NT2/D1 (cell line): ENCODE measurements around the gene CHST8.

Source experiments
- DNase-seq: peaks from one replicate; pipeline ENCODE4 v3.0.0-alpha.2; 2011; ENCODE audit warnings: low read depth, low spot score
- H3K27me3 ChIP-seq: 2 replicates; pipeline ENCODE4 v1.6.0; 2011; ENCODE audit warnings: mild to moderate bottlenecking; ENCODE audit not compliant: insufficient read length, insufficient read depth
- H3K36me3 ChIP-seq: 2 replicates; pipeline ENCODE4 v1.6.1; 2011; ENCODE audit warnings: mild to moderate bottlenecking, low read length, mixed read lengths; ENCODE audit not compliant: insufficient read depth, insufficient read length
- H3K4me1 ChIP-seq: 2 replicates; pipeline ENCODE4 v1.5.1; 2011; ENCODE audit not compliant: insufficient read depth, insufficient read length
- H3K4me3 ChIP-seq: 2 replicates; pipeline ENCODE4 v1.5.1; 2011; ENCODE audit warnings: low read depth; ENCODE audit not compliant: insufficient read length
- H3K9ac ChIP-seq: 2 replicates; pipeline ENCODE4 v1.6.0; 2011; ENCODE audit warnings: low read depth; ENCODE audit not compliant: insufficient read length
- H3K9me3 ChIP-seq: 2 replicates; pipeline ENCODE4 v1.5.1; 2011; ENCODE audit warnings: mild to moderate bottlenecking, low read length; ENCODE audit not compliant: insufficient read depth
- SUZ12 ChIP-seq: IDR thresholded peaks from 2 replicates; pipeline ENCODE4 v1.6.1; 2011; ENCODE audit not compliant: insufficient read length, insufficient read depth; ENCODE audit errors: extremely low read depth
- YY1 ChIP-seq: IDR thresholded peaks from 2 replicates; pipeline ENCODE4 v1.6.1; 2011; ENCODE audit not compliant: insufficient read length, insufficient read depth
- ZNF274 ChIP-seq: IDR thresholded peaks from 2 replicates; pipeline ENCODE4 v1.6.1; 2011; ENCODE audit warnings: mild to moderate bottlenecking, low read depth, low read length

CHST8 gene

GRCh38 chr19:33803383-33803782 is 181.6 kb downstream of the CHST8 start:
- no peak for TF ChIP-seq ZNF274
- TF ChIP-seq YY1: no peak
- no peak for TF ChIP-seq SUZ12
- Histone ChIP-seq H3K9ac (no peak overlapping the region), H3K4me1 (peaks cover 8% of the 10 kb centered on the region), H3K9me3 (no peaks in the 10 kb centered on the region), H3K36me3 (peaks cover 87% of the 10 kb centered on the region), H3K27me3 (no peaks in the 10 kb centered on the region), H3K4me3 (no peak overlapping the region)
- no peak for DNase-seq

- TF ChIP-seq YY1 (no peak), ZNF274 (no peak)
- Histone ChIP-seq H3K4me3 (no peak overlapping the region), H3K36me3 (peaks cover 95% of the 10 kb centered on the region), H3K9me3 (no peaks in the 10 kb centered on the region), H3K27me3 (no peaks in the 10 kb centered on the region), H3K4me1 (peaks cover 8% of the 10 kb centered on the region), H3K9ac (no peak overlapping the region)
- DNase-seq: no peak
These were observed 182.5 kb downstream of the CHST8 start for GRCh38 chr19:33804021-33804799.

- Histone ChIP-seq H3K36me3 (peaks cover 95% of the 10 kb centered on the region), H3K27me3 (no peaks in the 10 kb centered on the region)
- no peak for TF ChIP-seq YY1
These were observed 183.6 kb downstream of the CHST8 start for GRCh38 chr19:33805313-33805712.

GRCh38 chr19:33805840-33806433 is 184.2 kb downstream of the CHST8 start:
- Histone ChIP-seq H3K4me3 (no peak overlapping the region), H3K9ac (no peak overlapping the region), H3K4me1 (peaks cover 8% of the 10 kb centered on the region), H3K9me3 (no peaks in the 10 kb centered on the region), H3K36me3 (peaks cover 94% of the 10 kb centered on the region), H3K27me3 (no peaks in the 10 kb centered on the region)
- TF ChIP-seq YY1 (no peak), ZNF274 (no peak), SUZ12 (no peak)
- no peak for DNase-seq

More at GRCh38 chr19:33805313-33805712, 183.6 kb downstream of the CHST8 start:
- Histone ChIP-seq H3K4me1 (peaks cover 8% of the 10 kb centered on the region), H3K9ac (no peak overlapping the region), H3K4me3 (no peak overlapping the region), H3K9me3 (no peaks in the 10 kb centered on the region)
- no peak for DNase-seq

- TF ChIP-seq YY1 (no peak), ZNF274 (no peak), SUZ12 (no peak)
- no peak for DNase-seq
- Histone ChIP-seq H3K9ac (no peak overlapping the region), H3K9me3 (no peaks in the 10 kb centered on the region), H3K36me3 (peaks cover 93% of the 10 kb centered on the region), H3K4me3 (no peak overlapping the region), H3K27me3 (no peaks in the 10 kb centered on the region), H3K4me1 (peaks cover 3% of the 10 kb centered on the region)
These were observed 184.7 kb downstream of the CHST8 start for GRCh38 chr19:33806434-33806881.

- Histone ChIP-seq H3K4me3 (no peak overlapping the region), H3K9me3 (no peaks in the 10 kb centered on the region), H3K27me3 (no peaks in the 10 kb centered on the region), H3K36me3 (peaks cover 93% of the 10 kb centered on the region), H3K9ac (no peak overlapping the region), H3K4me1 (peaks cover 6% of the 10 kb centered on the region)
- DNase-seq: no peak
- TF ChIP-seq SUZ12 (no peak), YY1 (no peak), ZNF274 (no peak)
These were observed 186.6 kb downstream of the CHST8 start for GRCh38 chr19:33808399-33808798.

- Histone ChIP-seq H3K9ac (no peak overlapping the region), H3K36me3 (peaks cover 93% of the 10 kb centered on the region), H3K4me3 (no peak overlapping the region), H3K4me1 (peaks cover 8% of the 10 kb centered on the region), H3K27me3 (no peaks in the 10 kb centered on the region), H3K9me3 (no peaks in the 10 kb centered on the region)
- DNase-seq: no peak
- TF ChIP-seq YY1: no peak
- TF ChIP-seq SUZ12: no peak
- no peak for TF ChIP-seq ZNF274
These were observed 188.2 kb downstream of the CHST8 start for GRCh38 chr19:33809960-33810359.
